Measurements from ENCODE around the gene DHX40. TPM values are rescaled to one million over a fixed set of nuclear protein-coding genes. Genes with fewer than 3 reads are reported as not detected.

Gene DHX40
- total RNA-seq, 1 experiment from 2014 or later = 38.9 TPM

DNA sequence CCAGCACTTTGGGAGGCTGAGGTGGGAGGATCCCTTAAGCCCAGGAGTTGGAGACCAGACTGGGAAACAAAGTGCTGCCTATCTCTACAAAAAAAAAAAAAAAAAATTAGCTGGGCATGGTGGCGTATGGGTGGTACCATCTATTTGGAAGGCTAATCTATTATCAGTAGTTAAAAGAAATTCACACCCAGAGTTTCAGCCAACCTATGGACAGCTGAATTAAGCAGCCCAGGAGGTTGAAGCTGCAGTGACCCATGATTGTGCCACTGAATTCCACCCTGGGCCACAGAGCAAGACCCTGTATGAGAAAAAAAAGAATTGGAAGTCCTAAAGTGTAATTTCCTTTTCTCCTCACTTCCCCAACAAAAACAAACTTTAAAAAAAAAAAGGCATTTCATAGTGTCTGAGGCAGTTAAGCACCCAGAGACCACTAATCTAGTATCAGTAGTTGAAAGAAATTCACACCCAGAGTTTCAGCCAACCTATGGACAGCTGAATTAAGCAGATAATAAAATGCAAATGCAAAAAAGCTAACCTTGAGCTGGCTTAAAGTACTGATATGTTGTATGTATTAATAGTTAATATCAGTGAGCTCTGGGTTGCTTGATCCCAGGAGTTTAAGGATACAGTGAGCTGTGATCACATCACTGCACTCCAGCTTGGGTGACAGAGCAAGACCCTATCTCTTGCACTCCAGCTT lies 72.4 kb downstream of the DHX40 start:
- H2AFZ ChIP-seq = no peak overlapping the region
- BruUV-seq (replicated peaks) = no TSS peak
- H4K20me1 ChIP-seq (ENCODE audit: insufficient read depth) = peaks cover 99% of the 10 kb centered on the region
- TF ChIP-seq, protein P1, sequence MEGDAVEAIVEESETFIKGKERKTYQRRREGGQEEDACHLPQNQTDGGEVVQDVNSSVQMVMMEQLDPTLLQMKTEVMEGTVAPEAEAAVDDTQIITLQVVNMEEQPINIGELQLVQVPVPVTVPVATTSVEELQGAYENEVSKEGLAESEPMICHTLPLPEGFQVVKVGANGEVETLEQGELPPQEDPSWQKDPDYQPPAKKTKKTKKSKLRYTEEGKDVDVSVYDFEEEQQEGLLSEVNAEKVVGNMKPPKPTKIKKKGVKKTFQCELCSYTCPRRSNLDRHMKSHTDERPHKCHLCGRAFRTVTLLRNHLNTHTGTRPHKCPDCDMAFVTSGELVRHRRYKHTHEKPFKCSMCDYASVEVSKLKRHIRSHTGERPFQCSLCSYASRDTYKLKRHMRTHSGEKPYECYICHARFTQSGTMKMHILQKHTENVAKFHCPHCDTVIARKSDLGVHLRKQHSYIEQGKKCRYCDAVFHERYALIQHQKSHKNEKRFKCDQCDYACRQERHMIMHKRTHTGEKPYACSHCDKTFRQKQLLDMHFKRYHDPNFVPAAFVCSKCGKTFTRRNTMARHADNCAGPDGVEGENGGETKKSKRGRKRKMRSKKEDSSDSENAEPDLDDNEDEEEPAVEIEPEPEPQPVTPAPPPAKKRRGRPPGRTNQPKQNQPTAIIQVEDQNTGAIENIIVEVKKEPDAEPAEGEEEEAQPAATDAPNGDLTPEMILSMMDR (conservative IDR thresholded peaks at IDR 0.05) = no peak
- no peak for TF ChIP-seq EZH2 (IDR thresholded peaks at IDR 0.05; ENCODE audit: low read depth)
- H3K4me1 ChIP-seq (replicated peaks; ENCODE audit: insufficient read depth) = peaks cover 40% of the 10 kb centered on the region
- H3K4me3 ChIP-seq = no peak overlapping the region
- no peak overlapping the region for H3K4me2 ChIP-seq
- H3K9me3 ChIP-seq (ENCODE audit: insufficient read depth, low read depth) = no peaks in the 10 kb centered on the region
- no peak for DNase-seq
- CTCF ChIA-PET = no interaction called here
- H3K27me3 ChIP-seq (ENCODE audit: insufficient read depth, low read depth) = no peaks in the 10 kb centered on the region
- H3K36me3 ChIP-seq (ENCODE audit: low read depth) = peaks cover 11% of the 10 kb centered on the region; the same call in 1 of the 2 replicates
- intact Hi-C loops (cut with micrococcal nuclease; ENCODE audit: unreplicated experiment) = no loop called here
- peaks cover 99% of the 10 kb centered on the region for H3K79me2 ChIP-seq (ENCODE audit: low read depth)
- H3K27ac ChIP-seq = no peak overlapping the region
- POLR2A ChIA-PET (ENCODE audit: unreplicated experiment) = no interaction called here
- H3F3A ChIP-seq (ENCODE audit: insufficient read depth, low read depth) = peaks cover 52% of the 10 kb centered on the region
- no peaks in the 10 kb centered on the region for H3K9me2 ChIP-seq (ENCODE audit: insufficient read depth)

DNA sequence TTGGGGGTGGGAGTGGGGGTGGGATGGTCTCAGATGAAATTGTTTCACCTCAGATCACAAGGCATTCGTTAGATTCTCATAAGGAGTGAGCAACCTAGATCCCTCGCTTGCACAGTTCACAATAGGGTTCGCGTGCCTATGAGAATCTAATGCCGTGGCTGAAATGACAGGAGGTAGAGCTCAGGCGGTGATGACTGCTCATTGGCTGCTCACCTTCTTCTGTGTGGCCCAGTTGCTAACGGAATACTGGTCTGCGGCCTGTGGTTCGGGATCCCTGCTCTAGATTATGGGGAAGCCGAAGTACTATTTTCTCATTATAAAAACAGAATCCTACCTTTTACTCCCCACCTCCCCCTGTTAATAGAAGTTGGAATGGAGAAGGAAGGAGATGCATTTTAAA lies 73.1 kb downstream of the DHX40 start:
- Histone ChIP-seq H3K9me2 (ENCODE audit: insufficient read depth) (no peaks in the 10 kb centered on the region), H4K20me1 (ENCODE audit: insufficient read depth) (peaks cover 99% of the 10 kb centered on the region), H3K36me3 (ENCODE audit: low read depth) (peaks cover 15% of the 10 kb centered on the region; the same call in 1 of the 2 replicates), H3K27me3 (ENCODE audit: insufficient read depth, low read depth) (no peaks in the 10 kb centered on the region), H3F3A (ENCODE audit: insufficient read depth, low read depth) (peaks cover 51% of the 10 kb centered on the region), H3K4me2 (no peak overlapping the region), H3K79me2 (ENCODE audit: low read depth) (peaks cover 99% of the 10 kb centered on the region), H3K27ac (no peak overlapping the region), H3K4me3 (no peak overlapping the region), H2AFZ (no peak overlapping the region), H3K4me1 (replicated peaks; ENCODE audit: insufficient read depth) (peaks cover 47% of the 10 kb centered on the region), H3K9me3 (ENCODE audit: insufficient read depth, low read depth) (no peaks in the 10 kb centered on the region)
- ChIA-PET CTCF (no interaction called here), POLR2A (ENCODE audit: unreplicated experiment) (no interaction called here)
- BruUV-seq (replicated peaks) = no TSS peak
- intact Hi-C loops (cut with micrococcal nuclease; ENCODE audit: unreplicated experiment) = no loop called here
- no peak for DNase-seq
- TF ChIP-seq, protein P1 (conservative IDR thresholded peaks at IDR 0.05) = no peak
- no peak for TF ChIP-seq EZH2 (IDR thresholded peaks at IDR 0.05; ENCODE audit: low read depth)

GRCh38 chr17:59641799-59642484 lies 76.5 kb downstream of the DHX40 start:
- Histone ChIP-seq H3K4me3 (peak overlapping the region; percentile 9; the same call in 1 of the 2 replicates), H3K9me3 (ENCODE audit: insufficient read depth, low read depth) (no peaks in the 10 kb centered on the region), H2AFZ (no peak overlapping the region), H4K20me1 (ENCODE audit: insufficient read depth) (peaks cover 97% of the 10 kb centered on the region), H3K36me3 (ENCODE audit: low read depth) (peaks cover 27% of the 10 kb centered on the region), H3K79me2 (ENCODE audit: low read depth) (peaks cover 98% of the 10 kb centered on the region), H3K27ac (peak overlapping the region; percentile 64), H3K27me3 (ENCODE audit: insufficient read depth, low read depth) (no peaks in the 10 kb centered on the region), H3K4me1 (replicated peaks; ENCODE audit: insufficient read depth) (peaks cover 46% of the 10 kb centered on the region), H3K4me2 (peak overlapping the region; percentile 50), H3F3A (ENCODE audit: insufficient read depth, low read depth) (peaks cover 56% of the 10 kb centered on the region), H3K9me2 (ENCODE audit: insufficient read depth) (no peaks in the 10 kb centered on the region)
- BruUV-seq (replicated peaks) = no TSS peak
- DNase-seq = peak in 1 of 2 experiments; percentile 57
- TF ChIP-seq EZH2 (IDR thresholded peaks at IDR 0.05; ENCODE audit: low read depth) = no peak
- intact Hi-C loops (cut with micrococcal nuclease; ENCODE audit: unreplicated experiment) = loop anchor here (2.0 kb wide), 1 partner anchor 23 kb away; the partner anchor contains the start of gene CLTC
- POLR2A ChIA-PET (ENCODE audit: unreplicated experiment) = interaction anchor here (0.7 to 0.9 kb wide), 3 partner anchors 23 to 219 kb away, joined by 4 to 9 read pairs (median 5); no protein-coding TSS in a partner anchor
- CTCF ChIA-PET = interaction anchor here (0.7 kb wide), 1 partner anchor 230 kb away, joined by 18 read pairs; no protein-coding TSS in a partner anchor

All from PC-9 (cell line).